Measurements from ENCODE around the gene KIF5C.

Gene KIF5C

GRCh38 chr2:148924514-148925178, 49.6 kb downstream of the KIF5C start:
- no peak for DNase-seq (ENCODE audit: low spot score)

GRCh38 chr2:148926291-148926961, 51.4 kb downstream of the KIF5C start:
- DNase-seq (ENCODE audit: low spot score), result peak; percentile 66

- no peak for DNase-seq (ENCODE audit: low spot score)
Observed at GRCh38 chr2:148926981-148927401, 52.0 kb downstream of the KIF5C start.

DNA sequence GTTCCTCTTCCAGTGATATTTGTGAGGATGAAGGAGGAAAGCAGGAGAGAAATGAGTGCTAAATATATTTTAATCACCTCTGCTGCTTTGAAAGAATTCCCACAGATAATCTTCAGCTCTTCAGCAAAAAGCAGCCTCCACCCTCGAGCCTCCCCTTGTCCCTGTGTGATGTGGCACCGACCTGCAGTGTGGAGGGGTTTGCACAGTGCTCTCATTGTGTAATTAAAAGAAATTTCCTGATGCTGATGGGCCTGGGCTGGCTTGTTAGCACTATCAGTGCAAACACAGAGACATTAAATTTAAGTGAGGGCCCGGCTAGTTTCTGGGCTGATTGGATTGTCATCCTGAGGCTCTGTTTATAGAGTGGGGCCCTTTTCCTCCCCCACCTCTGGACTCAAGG, 53.4 kb downstream of the KIF5C start:
- no peak for DNase-seq (ENCODE audit: low spot score)

- no peak for DNase-seq (ENCODE audit: low spot score)
Observed at GRCh38 chr2:148930046-148930775, 55.2 kb downstream of the KIF5C start.

DNA sequence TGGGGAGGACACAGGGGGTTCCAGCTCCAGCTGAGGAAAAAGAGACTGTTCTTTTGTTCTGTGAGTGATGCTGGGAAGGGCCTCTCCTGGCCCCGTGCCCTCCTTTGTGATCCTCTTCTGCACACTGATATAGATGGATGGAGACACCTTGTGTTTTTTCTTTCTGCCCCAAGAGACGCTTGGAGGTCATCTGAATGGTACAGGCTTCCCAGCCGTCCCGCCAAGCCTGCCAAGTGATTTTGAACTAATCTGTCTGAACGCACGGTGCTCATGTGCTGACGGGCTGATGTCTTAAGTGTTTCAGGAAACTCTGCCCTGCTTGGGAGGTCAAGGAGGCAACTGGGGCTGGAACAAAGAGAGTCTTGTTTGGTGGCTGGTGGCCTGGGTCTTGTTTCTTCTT, 57.5 kb downstream of the KIF5C start:
- no peak for DNase-seq (ENCODE audit: low spot score)

- no peak for DNase-seq (ENCODE audit: low spot score)
Observed at GRCh38 chr2:148933456-148933855, 58.4 kb downstream of the KIF5C start.

GRCh38 chr2:148935791-148936190, 60.8 kb downstream of the KIF5C start:
- no peak for DNase-seq (ENCODE audit: low spot score)

GRCh38 chr2:148936857-148937450, 61.9 kb downstream of the KIF5C start:
- peak; percentile 15 for DNase-seq (ENCODE audit: low spot score)

DNA sequence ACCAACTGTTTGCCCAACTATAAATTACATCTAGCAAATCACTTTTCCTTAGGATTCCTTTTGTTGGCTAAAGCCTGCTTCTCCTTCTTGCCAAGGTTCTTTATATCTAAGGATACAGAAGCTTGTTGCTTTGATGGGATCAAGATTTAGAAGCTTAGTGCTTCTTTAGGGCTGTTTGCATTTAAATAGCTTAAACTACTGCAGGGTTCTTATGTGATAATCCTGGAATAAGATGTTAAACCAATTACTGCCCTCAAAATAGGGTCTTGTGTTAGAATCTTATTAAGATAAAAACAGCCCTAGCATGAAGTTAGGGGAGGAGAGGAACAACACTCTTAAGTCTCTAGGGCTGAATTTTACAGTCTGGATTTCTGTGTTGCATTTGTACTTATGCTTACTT, 64.2 kb downstream of the KIF5C start:
- DNase-seq (ENCODE audit: low spot score), result no peak

DNA sequence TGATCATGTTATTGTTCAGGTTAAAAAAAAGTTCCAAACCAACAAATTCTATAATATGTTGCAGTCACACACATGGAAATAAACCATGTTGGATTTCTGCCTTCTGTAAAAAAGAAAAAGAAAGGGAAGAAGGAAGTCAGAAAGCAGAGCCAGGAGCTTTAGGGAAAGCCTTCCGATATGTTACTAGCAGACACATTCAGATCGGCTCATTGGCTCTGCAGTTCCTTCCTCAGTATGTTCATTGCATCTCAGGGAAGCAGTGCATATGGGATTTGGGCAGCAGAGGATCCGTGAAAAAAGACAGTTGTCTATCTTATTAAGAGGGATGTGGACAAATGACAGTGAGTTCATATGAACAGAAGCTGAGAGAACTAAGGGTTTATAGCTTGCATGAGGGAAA, 68.1 kb downstream of the KIF5C start:
- no peak for DNase-seq (ENCODE audit: low spot score)

DNA sequence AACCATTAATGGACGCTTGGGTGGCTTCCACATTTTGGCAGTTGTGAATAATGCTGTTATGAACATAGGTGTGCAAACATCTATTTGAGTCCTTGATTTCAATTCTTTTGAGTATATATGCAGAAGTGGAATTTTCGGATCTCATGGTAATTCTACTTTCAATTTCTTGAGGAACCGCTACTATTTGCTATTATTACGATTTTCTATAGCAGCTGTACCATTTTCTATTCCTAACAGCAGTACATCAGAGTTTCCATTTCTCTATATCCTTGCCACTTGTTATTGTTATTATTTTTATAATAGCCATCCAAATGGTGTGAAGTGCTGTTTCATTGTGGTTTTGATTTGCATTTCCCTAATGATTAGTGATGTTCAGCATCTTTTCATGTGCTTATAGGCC, 69.5 kb downstream of the KIF5C start:
- DNase-seq (ENCODE audit: low spot score), result no peak

DNA sequence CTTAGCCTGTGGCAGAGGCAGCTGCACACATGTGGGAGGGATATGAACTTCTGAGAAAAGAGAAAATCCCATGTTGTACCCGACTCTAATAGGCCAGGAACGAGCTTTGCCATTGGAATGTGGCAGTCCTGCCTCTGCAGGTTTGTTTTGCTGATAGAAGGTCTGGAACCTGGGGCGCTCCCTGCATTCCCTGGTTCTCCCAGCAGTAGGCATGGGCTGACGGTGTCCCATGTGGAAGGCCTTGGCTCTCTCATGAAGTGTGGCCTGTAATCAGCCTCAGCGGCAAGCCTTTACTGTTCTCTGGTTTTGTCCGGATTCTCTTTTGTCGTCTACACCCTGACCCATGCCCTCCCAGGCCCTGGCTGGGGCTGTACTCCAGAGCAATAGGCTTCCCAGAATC, 72.3 kb downstream of the KIF5C start:
- no peak for DNase-seq (ENCODE audit: low spot score)

DNA sequence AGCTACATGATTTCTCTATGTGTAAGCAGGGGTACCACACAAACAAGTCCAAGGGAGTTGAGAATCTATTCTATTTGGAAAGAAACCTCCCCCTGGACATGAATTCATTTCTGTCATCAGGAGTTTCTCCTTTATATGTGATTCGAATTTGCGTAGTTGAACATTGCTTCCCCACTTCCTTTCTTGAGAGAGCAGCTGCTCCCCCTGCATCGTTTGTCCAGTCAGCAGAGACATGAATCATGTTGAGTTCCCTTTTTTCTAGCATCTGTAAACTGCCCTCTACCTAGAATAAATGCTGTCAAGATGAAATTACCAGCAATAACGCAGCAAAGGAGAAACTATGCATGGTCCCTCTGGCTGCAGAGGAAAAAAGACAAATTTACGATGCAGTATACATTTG, 73.8 kb downstream of the KIF5C start:
- peak; percentile 26 for DNase-seq (ENCODE audit: low spot score)

- no peak for DNase-seq (ENCODE audit: low spot score)
Observed at GRCh38 chr2:148949348-148949747, 74.3 kb downstream of the KIF5C start.

GRCh38 chr2:148952621-148953020, 77.6 kb downstream of the KIF5C start:
- DNase-seq (ENCODE audit: low spot score), result no peak

GRCh38 chr2:148953426-148953825, 78.4 kb downstream of the KIF5C start:
- DNase-seq (ENCODE audit: low spot score), result no peak

DNA sequence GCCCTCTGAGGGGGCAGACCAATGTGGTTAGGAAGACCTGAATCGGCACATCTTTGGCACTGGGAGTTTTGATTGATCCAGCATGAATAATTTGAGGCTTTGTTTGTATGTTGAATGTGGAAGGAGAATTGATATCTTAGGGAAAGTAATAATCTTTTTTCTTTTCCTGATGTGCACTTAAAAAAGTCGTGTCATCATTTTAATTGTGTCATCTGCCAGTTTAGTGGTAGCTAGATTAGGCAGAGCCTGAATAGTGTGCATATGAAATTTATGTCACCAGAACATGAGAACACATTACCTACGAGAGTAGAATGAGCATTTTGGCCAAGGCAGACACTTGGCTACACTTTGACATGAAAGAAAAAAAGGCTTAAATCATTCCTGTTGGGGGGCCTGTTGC, 79.5 kb downstream of the KIF5C start:
- DNase-seq (ENCODE audit: low spot score), result no peak

DNA sequence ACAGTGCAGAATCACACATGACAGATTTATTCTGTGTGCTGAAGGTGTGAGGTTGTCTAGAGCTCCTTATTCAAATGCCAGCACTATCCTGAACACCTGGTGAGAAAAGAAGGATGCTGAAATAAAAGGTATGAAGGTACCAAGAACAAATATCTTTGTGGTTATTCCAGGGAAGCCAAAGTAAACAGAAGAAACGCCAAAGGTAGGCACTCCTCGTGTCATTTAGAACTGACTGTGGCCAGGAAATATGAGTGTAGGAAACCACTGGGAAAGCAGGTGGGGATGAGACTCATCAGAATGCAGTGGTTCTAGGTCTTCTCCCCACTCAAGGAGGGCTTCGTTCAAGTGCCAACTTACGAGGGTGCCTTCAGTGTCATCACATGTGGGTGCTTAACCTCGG, 80.8 kb downstream of the KIF5C start:
- DNase-seq (ENCODE audit: low spot score), result no peak

DNA sequence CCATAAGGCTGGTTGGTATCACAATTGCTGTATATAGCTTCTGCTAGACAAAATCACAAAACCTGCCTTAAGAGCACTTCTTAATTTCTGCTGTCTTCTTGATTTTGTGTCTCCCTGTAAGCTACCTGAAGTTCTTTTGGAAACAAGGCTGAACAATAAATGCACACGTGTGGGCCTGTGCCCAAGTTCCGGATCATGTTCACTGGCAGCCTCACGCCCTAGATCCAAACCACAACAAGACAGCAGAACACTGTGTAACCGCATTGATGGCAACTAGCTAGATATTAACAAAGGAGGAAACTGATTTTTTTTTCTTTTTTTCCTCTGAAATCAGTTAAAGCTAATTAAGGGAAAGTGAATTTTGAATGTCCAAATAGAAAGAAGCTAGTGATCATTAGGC, 82.0 kb downstream of the KIF5C start:
- DNase-seq (ENCODE audit: low spot score), result no peak

DNA sequence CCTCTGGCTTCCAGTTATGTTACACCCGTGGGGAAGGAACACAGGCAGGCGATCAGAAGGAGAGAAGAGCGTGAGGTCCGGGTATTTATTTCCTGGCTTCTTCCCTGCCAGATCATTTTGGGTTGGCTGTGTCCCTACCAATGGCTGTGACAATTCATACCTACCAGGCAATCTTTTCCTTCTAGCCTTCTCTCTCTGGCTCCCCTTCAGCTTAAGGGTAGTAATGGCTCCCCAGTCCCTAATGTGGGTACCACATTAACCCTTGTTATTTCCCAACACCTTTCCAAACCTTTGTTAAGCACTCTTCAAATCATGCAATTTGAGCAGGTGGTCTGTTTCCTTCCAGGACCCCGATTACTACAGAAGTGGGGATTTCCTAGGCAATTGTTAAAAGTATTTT, 84.7 kb downstream of the KIF5C start:
- no peak for DNase-seq (ENCODE audit: low spot score)

- DNase-seq (ENCODE audit: low spot score), result no peak
Observed at GRCh38 chr2:148960483-148960882, 85.5 kb downstream of the KIF5C start.

DNA sequence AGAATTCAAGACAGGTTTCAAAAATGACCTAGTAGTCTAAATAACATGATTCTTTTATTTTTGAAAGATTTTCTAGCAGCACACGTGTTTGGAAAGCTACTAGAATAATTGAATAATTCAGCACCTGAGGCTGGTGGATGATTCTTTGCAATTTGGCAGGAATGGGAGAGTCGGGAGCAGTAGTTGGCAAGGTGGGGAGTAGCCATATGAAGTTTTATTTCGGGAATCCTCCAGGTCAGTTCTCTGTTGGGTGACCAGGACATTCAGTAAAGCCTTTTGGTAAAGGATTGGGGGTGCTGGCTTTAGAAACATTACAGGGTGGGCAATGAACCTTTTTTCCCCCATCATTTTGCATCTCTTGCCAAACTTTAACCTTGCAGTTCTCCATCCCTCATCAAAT, 88.4 kb downstream of the KIF5C start:
- DNase-seq (ENCODE audit: low spot score), result no peak
